Measurements from ENCODE around the gene RNF135. TPM values are rescaled to one million over a fixed set of nuclear protein-coding genes. Genes with fewer than 3 reads are reported as not detected.

Gene RNF135
- total RNA-seq: 1 to 10 TPM; 4.4 to 9.3 (median 6.5) TPM

GRCh38 chr17:30970831-30971567, at the start of gene RNF135:
RNF135 (plus strand) TSS chr17:30971039; CDS start chr17:30971074, 35 bp downstream.
- intact Hi-C loops (cut with DNase I; ENCODE audit: low total_unique reads): no loop called here
- H3K36me3 ChIP-seq: no peaks in the 10 kb centered on the region

GRCh38 chr17:30921544-30922196, 49.2 kb upstream of the RNF135 start, which contains the start of gene ADAP2:
ADAP2 (plus strand) TSS chr17:30921945; CDS start chr17:30922015, 70 bp downstream.
- no peak for ATAC-seq
- Histone ChIP-seq H3K9me3 (no peaks in the 10 kb centered on the region), H3K27me3 (peaks cover 34 to 38% (median 37%) of the 10 kb centered on the region in 3 donors), H3K36me3 (no peaks in the 10 kb centered on the region), H3K4me3 (peak within 1 kb of the TSS; percentile 42 to 53 (median 47)), H3K4me1 (peaks cover 0 to 9% of the 10 kb centered on the region in 2 donors), H3K27ac (peak within 1 kb of the TSS; percentile 4 to 50 (median 26))
- in situ Hi-C loops (cut with MboI; ENCODE audit: low sequenced_read_pairs in 4 of 4) (loop anchor here in 1 of 4 donors (25.0 kb wide), 1 partner anchor 291 kb away; no protein-coding TSS in a partner anchor), intact Hi-C loops (cut with DNase I; ENCODE audit: low total_unique reads) (no loop called here)
- TF ChIP-seq POLR2A (IDR thresholded peaks at IDR 0.05): peak in 1 of 2 donors; percentile 18
- TF ChIP-seq CTCF (IDR thresholded peaks at IDR 0.05 in 4 of 5, conservative IDR thresholded peaks at IDR 0.05 in 1 of 5): no peak
- DNase-seq: peak in 1 of 2 donors; percentile 25

More at GRCh38 chr17:30970831-30971567, at the start of gene RNF135:
- Histone ChIP-seq H3K27ac (peak within 1 kb of the TSS; percentile 69 to 88 (median 84)), H3K27me3 (peaks cover 0 to 6% (median 0%) of the 10 kb centered on the region in 3 donors), H3K4me1 (no peaks in the 10 kb centered on the region), H3K9me3 (no peaks in the 10 kb centered on the region), H3K4me3 (peak within 1 kb of the TSS; percentile 51 to 76 (median 68))
- peak; percentile 88 to 92 for ATAC-seq
- in situ Hi-C loops (cut with MboI; ENCODE audit: low sequenced_read_pairs in 4 of 4): no loop called here
- peak; percentile 67 to 73 for DNase-seq
- TF ChIP-seq CTCF (IDR thresholded peaks at IDR 0.05 in 4 of 5, conservative IDR thresholded peaks at IDR 0.05 in 1 of 5) (peak in 4 of 5 experiments; percentile 27 to 62 (median 42)), POLR2A (IDR thresholded peaks at IDR 0.05) (peak; percentile 43 to 59)

GRCh38 chr17:30922235-30923030, 48.4 kb upstream of the RNF135 start:
- H3K27ac ChIP-seq: peak overlapping the region; percentile 4 to 50 (median 26)
- in situ Hi-C loops (cut with MboI; ENCODE audit: low sequenced_read_pairs in 4 of 4): loop anchor here in 1 of 4 donors (25.0 kb wide), 1 partner anchor 290 kb away; no protein-coding TSS in a partner anchor
- peaks cover 0 to 9% of the 10 kb centered on the region in 2 donors for H3K4me1 ChIP-seq
- H3K4me3 ChIP-seq: peak overlapping the region; percentile 42 to 53 (median 47)
- no peaks in the 10 kb centered on the region for H3K9me3 ChIP-seq
- intact Hi-C loops (cut with DNase I; ENCODE audit: low total_unique reads): no loop called here
- TF ChIP-seq CTCF (IDR thresholded peaks at IDR 0.05 in 4 of 5, conservative IDR thresholded peaks at IDR 0.05 in 1 of 5) (no peak), POLR2A (IDR thresholded peaks at IDR 0.05) (no peak)
- ATAC-seq (no peak), DNase-seq (no peak)
- peaks cover 36 to 38% (median 37%) of the 10 kb centered on the region in 3 donors for H3K27me3 ChIP-seq
- no peaks in the 10 kb centered on the region for H3K36me3 ChIP-seq

- TF ChIP-seq CTCF (IDR thresholded peaks at IDR 0.05 in 4 of 5, conservative IDR thresholded peaks at IDR 0.05 in 1 of 5) (no peak), POLR2A (IDR thresholded peaks at IDR 0.05) (no peak)
- Histone ChIP-seq H3K36me3 (no peaks in the 10 kb centered on the region), H3K4me1 (peaks cover 0 to 9% of the 10 kb centered on the region in 2 donors), H3K27ac (no peak overlapping the region), H3K4me3 (no peak overlapping the region), H3K27me3 (peaks cover 36 to 38% (median 37%) of the 10 kb centered on the region in 3 donors), H3K9me3 (no peaks in the 10 kb centered on the region)
- ATAC-seq (no peak), DNase-seq (no peak)
- intact Hi-C loops (cut with DNase I; ENCODE audit: low total_unique reads) (no loop called here), in situ Hi-C loops (cut with MboI; ENCODE audit: low sequenced_read_pairs in 4 of 4) (loop anchor here in 1 of 4 donors (25.0 kb wide), 1 partner anchor 288 kb away; no protein-coding TSS in a partner anchor)
Measured at GRCh38 chr17:30924341-30924740, 46.5 kb upstream of the RNF135 start.

Measured in gastrocnemius medialis (tissue), 4 donors.